Bronchial epithelial cell (primary cell): ENCODE data around the gene ZNF784. TPM values are rescaled to one million over a fixed set of nuclear protein-coding genes. Genes with fewer than 3 reads are reported as not detected.

Source experiments
- DNase-seq: peaks from one replicate; pipeline ENCODE4 v3.0.0-alpha.2; 2010; ENCODE audit warnings: low read depth
- FAIRE-seq: peaks from 2 replicates; lab custom pipeline; 2011; peaks lifted over from hg19 to GRCh38; lab: Jason Lieb, UNC
- H3K27me3 ChIP-seq: 2 replicates; pipeline ENCODE4 v1.5.1; 2011; ENCODE audit warnings: low read length; ENCODE audit not compliant: control insufficient read depth, insufficient read depth
- H3K36me3 ChIP-seq: 2 replicates; pipeline ENCODE4 v1.5.1; 2011; ENCODE audit warnings: low read length; ENCODE audit not compliant: control insufficient read depth, insufficient read depth
- H3K4me3 ChIP-seq: 2 replicates; pipeline ENCODE4 v1.5.1; 2011; ENCODE audit warnings: mild to moderate bottlenecking, low read depth, low read length, control low read depth
- total RNA-seq: library from RNA; depleted of rRNA; stranded (reverse); fragments of >200 nt; gene quantifications from 2 replicates; pipeline ENCODE4 v1.2.1, GENCODE V29; 2014
- TF ChIP-seq, protein P1 (sequence below): IDR thresholded peaks from 2 replicates; pipeline ENCODE4 v1.5.1; 2011; ENCODE audit warnings: mild to moderate bottlenecking, moderate library complexity, low read length, control low read depth, inconsistent platforms; ENCODE audit not compliant: insufficient read depth, severe bottlenecking

The ZNF784 gene
- total RNA-seq, 1 donor from 2014 or later = 5.0 TPM

DNA sequence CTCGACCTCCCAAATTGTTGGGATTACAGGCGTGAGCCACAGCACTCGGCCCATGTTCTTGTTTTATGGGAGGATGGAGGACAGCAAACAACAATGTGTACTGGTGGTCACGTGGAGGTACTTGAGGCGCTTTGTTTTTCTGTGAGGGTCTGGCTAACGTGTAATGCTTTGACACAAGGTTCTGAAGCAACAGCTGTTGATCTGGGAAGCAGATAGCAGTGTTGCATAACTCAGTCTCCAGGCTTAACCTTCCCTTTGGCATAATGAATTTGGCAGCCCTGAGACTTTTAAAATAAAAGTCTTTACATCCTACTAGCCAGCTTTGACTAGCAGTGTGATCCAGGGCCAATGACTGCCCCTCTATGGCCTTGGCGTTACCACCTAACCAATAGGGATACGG, 9.5 kb upstream of the ZNF784 start:
- H3K27me3 ChIP-seq = no peaks in the 10 kb centered on the region
- no peak for DNase-seq
- no peaks in the 10 kb centered on the region for H3K36me3 ChIP-seq
- TF ChIP-seq, protein P1, sequence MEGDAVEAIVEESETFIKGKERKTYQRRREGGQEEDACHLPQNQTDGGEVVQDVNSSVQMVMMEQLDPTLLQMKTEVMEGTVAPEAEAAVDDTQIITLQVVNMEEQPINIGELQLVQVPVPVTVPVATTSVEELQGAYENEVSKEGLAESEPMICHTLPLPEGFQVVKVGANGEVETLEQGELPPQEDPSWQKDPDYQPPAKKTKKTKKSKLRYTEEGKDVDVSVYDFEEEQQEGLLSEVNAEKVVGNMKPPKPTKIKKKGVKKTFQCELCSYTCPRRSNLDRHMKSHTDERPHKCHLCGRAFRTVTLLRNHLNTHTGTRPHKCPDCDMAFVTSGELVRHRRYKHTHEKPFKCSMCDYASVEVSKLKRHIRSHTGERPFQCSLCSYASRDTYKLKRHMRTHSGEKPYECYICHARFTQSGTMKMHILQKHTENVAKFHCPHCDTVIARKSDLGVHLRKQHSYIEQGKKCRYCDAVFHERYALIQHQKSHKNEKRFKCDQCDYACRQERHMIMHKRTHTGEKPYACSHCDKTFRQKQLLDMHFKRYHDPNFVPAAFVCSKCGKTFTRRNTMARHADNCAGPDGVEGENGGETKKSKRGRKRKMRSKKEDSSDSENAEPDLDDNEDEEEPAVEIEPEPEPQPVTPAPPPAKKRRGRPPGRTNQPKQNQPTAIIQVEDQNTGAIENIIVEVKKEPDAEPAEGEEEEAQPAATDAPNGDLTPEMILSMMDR = no peak
- no peak for FAIRE-seq
- no peak overlapping the region for H3K4me3 ChIP-seq

DNA sequence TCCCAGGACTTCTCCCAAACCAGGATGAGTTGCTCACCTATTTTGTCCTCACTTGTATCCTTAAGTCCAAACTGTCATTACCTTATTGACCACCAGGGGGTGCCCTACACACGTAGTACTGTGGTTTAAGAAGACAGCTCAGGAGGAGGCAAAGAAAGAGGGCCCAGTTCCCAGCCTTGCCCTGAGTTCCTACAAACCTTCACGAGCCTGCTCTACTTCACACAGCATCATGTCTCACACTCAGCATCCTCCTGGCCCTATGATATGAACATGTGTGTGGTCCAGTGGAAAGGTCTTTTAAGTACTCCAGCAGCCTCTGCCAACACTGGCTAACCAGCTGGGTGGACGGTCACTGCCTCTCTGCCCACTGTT, 8.1 kb upstream of the ZNF784 start:
- Histone ChIP-seq H3K4me3 (no peak overlapping the region), H3K36me3 (no peaks in the 10 kb centered on the region), H3K27me3 (no peaks in the 10 kb centered on the region)
- TF ChIP-seq, protein P1 = peak; percentile 66
- DNase-seq (peak; percentile 89), FAIRE-seq (no peak)

DNA sequence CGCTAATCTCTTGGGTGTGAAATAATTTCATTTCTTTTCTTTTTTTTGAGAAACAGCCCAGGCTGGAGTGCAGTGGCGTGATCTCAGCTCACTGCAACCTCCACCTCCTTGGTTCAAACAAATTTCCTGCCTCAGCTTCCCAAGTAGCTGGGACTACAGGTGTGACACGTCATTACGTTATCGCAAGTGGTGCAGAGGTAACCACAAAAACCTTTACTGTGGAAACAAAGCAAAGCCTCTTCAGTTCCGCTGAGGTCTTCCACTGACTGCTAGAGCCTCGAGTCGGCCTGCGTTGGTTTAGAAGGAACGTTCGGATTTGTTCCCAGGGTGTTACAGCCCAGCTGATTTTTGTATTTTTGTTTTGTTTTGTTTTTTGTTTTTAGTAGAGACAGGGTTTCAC, 2.0 kb upstream of the ZNF784 start:
- no peak for DNase-seq
- Histone ChIP-seq H3K36me3 (peaks cover under 1% of the 10 kb centered on the region), H3K4me3 (no peak overlapping the region), H3K27me3 (no peaks in the 10 kb centered on the region)
- peak; percentile 50 for FAIRE-seq
- TF ChIP-seq, protein P1 = no peak

DNA sequence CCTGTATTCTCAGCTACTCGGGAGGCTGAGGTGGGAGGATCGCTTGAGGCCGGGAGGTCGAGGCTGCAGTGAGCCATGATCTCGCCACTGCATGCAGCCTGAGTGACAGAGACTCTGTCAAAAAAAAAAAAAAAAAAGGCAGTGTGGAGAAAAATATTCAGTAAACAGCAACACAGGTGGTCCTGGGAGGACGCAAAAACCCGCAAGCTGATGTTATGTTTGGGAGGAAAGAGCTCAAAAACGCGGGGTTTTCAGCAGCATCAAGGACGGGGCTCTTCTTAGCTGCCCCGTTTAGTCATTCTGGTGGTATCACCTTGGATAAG, 599 bp upstream of the ZNF784 start:
- Histone ChIP-seq H3K4me3 (no peak overlapping the region), H3K36me3 (peaks cover 1% of the 10 kb centered on the region), H3K27me3 (no peaks in the 10 kb centered on the region)
- DNase-seq = no peak
- TF ChIP-seq, protein P1 = no peak
- no peak for FAIRE-seq

DNA sequence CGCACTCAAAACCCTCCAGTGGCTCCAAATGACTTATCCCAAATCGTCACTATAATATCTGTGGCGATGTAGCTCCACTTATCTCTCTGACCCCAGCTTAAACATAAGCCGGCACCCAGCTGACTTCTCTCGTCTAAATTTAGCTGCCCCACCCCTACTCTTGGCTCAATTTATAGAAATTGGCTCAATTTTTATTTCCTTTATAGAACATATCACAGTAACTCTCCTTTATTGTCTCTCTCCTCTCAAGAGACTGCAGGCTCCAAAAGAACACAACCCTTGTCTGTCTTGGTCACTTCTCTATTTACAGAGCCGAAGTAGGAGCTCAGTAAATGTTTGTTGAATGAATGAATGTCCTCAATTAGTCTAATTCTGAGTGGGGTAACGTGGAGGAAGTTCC, 805 bp downstream of the ZNF784 start:
- H3K27me3 ChIP-seq = no peaks in the 10 kb centered on the region
- peaks cover 1% of the 10 kb centered on the region for H3K36me3 ChIP-seq
- no peak overlapping the region for H3K4me3 ChIP-seq
- DNase-seq (no peak), FAIRE-seq (no peak)
- TF ChIP-seq, protein P1 = no peak

DNA sequence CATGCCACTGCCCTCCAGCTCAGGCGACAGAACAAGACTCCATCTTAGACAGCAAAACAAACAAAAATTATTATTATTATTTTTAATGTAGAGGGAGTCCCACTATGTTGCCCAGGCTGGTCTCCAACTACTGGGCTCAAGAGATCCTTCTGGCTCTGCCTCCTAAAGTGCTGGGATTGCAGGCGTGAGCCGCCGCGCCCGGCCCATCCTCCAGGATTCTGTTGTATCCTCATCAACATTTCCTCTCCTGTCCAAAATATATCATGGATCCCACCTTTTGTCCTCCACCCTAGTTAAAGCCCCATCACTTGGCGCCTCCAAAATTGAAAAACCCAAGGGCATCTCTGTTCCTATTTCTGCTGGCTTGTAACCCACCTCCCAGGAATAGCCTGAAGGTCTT, 1.2 kb downstream of the ZNF784 start:
- TF ChIP-seq, protein P1 = no peak
- Histone ChIP-seq H3K27me3 (no peaks in the 10 kb centered on the region), H3K36me3 (peaks cover 1% of the 10 kb centered on the region), H3K4me3 (no peak overlapping the region)
- FAIRE-seq (no peak), DNase-seq (no peak)
